C4-2B (cell line): Measurements from ENCODE around the gene CAMK2G.

ENCODE experiments used
- H3K27ac ChIP-seq: fragments of 450-650 bp; 2 replicates; pipeline ENCODE4 v1.5.1; 2017
- ZFX ChIP-seq: fragments of 450-650 bp; IDR thresholded peaks from 2 replicates; pipeline ENCODE4 v1.6.1; 2017
- TF ChIP-seq, protein P1 (sequence below): fragments of 450-650 bp; conservative IDR thresholded peaks from 2 replicates; pipeline ENCODE4 v1.5.1; 2017; ENCODE audit warnings: mild to moderate bottlenecking

The CAMK2G gene

DNA sequence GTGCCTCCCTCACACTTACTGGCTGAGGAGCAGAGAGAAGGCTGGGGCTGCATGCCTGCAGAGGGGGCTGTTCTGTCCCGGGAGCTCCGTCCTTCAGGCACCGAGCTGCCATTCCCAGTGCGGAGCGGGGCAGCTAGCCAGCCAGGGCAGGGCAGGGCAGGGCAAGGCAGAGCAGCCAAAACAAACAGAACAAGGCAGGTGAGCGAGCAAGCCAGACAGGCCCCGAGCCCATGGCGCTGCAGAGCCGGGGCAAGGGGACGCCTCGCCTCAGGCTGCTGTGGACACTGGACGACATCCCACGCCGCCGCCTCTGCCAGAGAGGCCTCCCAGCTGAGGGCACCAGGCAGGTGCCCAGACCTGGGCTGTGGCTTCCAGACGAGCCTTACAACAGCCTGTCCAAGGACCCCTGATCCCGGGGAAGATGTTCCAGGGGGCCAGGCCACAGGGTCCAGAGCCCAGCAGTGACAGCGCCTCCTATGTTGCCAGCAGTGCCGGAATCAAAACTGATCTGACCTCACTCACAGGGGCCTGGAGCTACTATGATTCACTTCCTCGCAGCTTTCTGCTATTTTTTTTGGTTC is 54.8 kb downstream of the CAMK2G start:
- no peak for TF ChIP-seq ZFX
- TF ChIP-seq, protein P1, sequence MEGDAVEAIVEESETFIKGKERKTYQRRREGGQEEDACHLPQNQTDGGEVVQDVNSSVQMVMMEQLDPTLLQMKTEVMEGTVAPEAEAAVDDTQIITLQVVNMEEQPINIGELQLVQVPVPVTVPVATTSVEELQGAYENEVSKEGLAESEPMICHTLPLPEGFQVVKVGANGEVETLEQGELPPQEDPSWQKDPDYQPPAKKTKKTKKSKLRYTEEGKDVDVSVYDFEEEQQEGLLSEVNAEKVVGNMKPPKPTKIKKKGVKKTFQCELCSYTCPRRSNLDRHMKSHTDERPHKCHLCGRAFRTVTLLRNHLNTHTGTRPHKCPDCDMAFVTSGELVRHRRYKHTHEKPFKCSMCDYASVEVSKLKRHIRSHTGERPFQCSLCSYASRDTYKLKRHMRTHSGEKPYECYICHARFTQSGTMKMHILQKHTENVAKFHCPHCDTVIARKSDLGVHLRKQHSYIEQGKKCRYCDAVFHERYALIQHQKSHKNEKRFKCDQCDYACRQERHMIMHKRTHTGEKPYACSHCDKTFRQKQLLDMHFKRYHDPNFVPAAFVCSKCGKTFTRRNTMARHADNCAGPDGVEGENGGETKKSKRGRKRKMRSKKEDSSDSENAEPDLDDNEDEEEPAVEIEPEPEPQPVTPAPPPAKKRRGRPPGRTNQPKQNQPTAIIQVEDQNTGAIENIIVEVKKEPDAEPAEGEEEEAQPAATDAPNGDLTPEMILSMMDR, result peak; percentile 65
- H3K27ac ChIP-seq, result peak overlapping the region; percentile 80

DNA sequence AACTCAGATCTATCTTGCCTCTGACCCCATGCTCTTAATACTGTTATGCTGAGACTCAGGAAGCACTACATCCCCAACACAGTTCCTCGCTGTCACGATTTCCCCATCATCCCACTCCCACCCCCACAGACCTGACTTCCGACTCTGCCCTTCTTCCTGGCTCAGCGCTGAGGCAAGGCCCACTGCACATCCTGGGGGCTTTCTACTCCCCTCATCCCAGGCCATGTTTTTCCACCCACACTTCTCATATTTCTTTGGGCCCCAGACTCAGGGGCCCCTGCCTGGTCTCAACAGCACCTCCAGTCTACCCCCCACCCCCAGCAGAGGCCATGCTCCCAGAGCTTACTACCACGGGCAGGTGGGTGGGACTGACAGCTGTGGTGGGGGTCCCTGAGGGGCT is 55.3 kb downstream of the CAMK2G start:
- no peak for TF ChIP-seq ZFX
- TF ChIP-seq, protein P1, result no peak
- peak overlapping the region; percentile 80 for H3K27ac ChIP-seq

DNA sequence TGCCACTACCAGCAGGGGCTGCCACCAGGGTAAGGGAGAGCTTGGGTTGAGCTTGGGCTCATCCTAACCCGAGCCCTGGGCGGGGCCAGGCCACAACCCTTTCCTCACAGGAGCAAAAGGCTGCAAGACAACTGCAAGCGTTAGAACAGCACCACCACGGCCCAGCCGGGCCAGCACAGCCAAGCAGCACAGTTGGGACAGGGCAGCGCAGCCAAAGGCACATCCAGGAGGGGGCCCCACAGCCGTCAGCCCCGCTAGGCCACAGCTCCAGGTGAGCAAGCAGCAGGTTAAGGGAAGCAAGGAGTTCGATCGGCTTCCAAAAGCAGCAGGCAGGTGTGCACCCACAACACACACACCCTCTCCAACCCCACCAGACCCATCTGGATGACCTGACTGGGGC is 56.0 kb downstream of the CAMK2G start:
- H3K27ac ChIP-seq, result peak overlapping the region; percentile 80

DNA sequence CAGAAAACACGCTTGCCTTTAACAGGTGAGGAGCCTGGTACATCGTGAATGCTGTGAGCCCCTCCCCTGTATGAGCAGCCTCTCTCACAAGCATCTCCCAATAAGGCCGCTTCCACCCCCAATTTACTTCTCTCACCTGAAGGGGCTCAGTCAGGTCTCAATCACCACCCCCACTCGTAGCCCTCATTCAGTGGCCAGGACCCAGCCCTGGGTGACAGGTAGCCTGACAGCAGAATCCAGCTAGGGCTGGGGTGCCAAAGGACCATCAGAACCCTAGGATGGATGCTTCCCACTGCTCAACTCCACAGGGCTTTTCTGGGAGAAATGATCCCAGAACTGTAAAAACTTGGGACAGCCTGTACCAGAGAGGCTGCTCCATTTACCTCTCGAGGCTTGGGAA is 56.5 kb downstream of the CAMK2G start:
- H3K27ac ChIP-seq, result peak overlapping the region; percentile 80
- no peak for TF ChIP-seq ZFX
- TF ChIP-seq, protein P1, result no peak

More for the DNA sequence above, 56.0 kb downstream of the CAMK2G start:
- no peak for TF ChIP-seq ZFX
- TF ChIP-seq, protein P1, result no peak

DNA sequence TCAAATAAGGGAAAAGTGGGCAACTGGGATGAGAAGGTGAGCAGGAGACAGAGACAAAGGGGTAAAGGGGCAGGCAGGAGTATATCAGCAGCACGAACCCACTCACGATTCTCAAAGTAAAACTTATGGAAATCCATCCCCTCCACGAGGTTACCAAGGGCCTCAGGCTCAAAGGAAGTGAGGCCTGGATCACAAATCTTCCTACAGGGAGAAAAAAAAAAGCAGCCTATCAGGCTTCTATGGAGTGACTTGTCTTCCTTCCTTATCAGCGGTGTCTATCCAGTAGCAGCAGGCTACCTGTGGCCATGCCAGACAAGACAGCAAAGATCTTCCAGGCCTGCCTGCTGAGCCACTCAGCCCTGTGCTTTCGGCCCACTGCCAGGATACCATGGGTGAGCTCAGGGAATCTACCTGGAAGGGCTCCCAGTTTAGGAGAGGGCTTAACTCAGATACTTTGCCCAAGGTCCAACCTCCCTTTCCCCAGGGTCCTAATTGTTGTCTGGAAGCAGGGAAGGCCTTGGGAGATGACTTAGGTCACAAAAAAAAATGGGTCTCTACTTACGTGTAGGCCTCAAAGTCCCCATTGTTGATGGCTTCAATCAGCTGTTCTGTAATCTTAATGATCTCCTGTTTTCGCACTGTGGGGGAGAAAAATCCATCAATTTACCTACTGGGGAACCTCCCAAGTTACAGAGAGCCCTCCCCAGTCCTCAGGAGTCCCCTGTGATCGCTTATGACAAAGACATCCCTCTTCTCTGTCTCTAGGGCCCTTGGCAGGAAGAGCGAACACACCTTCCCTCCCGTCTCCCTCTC is 57.2 kb downstream of the CAMK2G start:
- peak overlapping the region; percentile 80 for H3K27ac ChIP-seq
- 0 out of 2 replicates have a peak, but pooled peaks have one; percentile 31 for TF ChIP-seq ZFX
- TF ChIP-seq, protein P1, result no peak

DNA sequence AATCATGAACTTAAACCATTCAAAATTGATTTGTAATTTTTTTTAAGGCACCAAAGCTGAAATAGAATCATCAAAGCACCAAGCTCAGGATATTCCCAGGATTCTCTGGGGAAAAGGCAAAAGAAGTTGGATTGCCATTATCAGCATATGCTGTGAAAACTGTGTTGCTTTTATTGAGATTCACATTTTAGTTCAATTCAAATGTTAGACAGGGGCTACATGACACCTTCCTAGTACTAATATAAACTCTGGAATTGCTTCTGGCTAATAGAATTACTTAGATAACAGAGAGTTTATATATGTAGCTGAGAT is 58.7 kb downstream of the CAMK2G start:
- TF ChIP-seq, protein P1, result no peak
- no peak for TF ChIP-seq ZFX
- no peak overlapping the region for H3K27ac ChIP-seq

DNA sequence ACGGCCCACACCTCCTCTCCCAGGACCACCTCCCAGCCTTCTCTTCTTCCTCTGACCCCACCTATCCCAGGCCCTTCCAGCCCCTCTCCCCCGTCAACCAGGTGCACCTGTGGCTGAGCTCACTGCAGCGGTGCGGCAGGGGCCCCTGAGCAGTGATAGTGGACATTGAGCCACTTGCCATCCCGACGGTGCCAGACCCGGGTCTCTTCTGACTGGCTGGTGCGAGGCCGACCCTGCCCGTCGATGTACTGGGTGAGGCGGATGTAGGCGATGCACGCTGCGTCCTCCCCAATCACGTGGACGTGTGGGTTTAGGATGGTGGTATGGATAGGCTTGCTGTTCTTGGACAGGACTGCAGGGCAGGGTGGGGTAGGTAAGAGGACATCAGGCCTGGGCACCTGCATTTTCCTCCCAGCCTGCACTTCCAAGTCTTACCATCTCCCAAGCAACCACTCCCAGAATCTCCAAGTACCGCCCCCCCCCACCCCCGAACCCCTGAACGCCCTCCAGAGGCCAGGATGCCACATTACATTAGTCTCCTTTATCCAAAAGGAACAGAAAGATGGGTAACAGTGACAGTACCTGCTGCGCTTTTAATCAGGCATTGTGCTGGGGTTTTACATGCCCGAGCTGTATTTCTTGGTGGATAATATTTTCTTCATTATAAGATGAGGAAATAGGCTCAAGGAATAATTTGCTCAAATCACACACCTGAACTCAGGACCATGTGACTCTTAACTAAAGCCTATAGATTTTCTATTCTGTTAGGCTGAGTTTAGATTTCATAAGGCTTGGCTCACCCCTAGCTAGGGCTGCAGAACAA is 59.2 kb downstream of the CAMK2G start:
- H3K27ac ChIP-seq, result no peak overlapping the region
- TF ChIP-seq, protein P1, result peak; percentile 60
- no peak for TF ChIP-seq ZFX
